Spleen (tissue), 7 donors: ENCODE measurements around the gene AQP3.

Experiments used
- POLR2A ChIP-seq, 3 donors: fragments of 450-650 bp; IDR thresholded peaks; one replicate each; pipeline ENCODE4 v1.5.1; 2017; ENCODE audit warnings: antibody characterized with exemption in 3 of 3, mild to moderate bottlenecking in 1 of 3
- TF ChIP-seq, protein P1 (sequence below), 11 experiments: fragments of 200-600 bp in 7 of 11; fragments of 450-650 bp in 4 of 11; sonication (generic) in 4 of 11; IDR thresholded peaks in 8 of 11; conservative IDR thresholded peaks in 3 of 11; 1 replicate in 7 of 11; 2 replicates in 4 of 11; pipeline versions ENCODE4 v1.4.0 to v1.8.0; 2016 to 2021; ENCODE audit warnings: antibody characterized with exemption in 11 of 11, inconsistent platforms in 4 of 11, mild to moderate bottlenecking in 1 of 11
- donor health status: DM: no; HTN: no; CAD: no; lungs with moderate emphysema.
- donor health status: DM: no; HTN: no; CAD: no.
- donor health status: DM: no; HTN: no; CAD: no.

DNA sequence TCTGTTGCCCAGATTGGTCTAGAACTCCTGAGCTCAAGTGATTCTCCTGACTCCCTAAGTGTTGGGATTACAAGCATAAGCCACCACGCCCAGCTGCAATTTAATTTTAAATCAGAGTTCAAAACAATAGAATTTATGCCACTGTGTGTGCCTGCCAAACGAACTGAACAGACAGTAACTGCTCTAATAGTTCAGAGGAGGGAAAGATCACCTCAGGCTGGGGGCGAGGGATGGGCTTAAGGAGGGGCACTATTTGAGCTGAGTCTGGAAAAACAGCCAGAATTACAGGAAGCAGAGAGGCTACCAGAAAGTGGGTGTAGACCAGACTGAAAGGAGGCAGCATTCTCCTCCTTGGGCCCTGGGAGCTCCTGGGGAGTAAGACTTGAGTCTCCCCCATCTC, 14.1 kb upstream of the AQP3 start:
- TF ChIP-seq POLR2A (IDR thresholded peaks at IDR 0.05): no peak
- TF ChIP-seq, protein P1, sequence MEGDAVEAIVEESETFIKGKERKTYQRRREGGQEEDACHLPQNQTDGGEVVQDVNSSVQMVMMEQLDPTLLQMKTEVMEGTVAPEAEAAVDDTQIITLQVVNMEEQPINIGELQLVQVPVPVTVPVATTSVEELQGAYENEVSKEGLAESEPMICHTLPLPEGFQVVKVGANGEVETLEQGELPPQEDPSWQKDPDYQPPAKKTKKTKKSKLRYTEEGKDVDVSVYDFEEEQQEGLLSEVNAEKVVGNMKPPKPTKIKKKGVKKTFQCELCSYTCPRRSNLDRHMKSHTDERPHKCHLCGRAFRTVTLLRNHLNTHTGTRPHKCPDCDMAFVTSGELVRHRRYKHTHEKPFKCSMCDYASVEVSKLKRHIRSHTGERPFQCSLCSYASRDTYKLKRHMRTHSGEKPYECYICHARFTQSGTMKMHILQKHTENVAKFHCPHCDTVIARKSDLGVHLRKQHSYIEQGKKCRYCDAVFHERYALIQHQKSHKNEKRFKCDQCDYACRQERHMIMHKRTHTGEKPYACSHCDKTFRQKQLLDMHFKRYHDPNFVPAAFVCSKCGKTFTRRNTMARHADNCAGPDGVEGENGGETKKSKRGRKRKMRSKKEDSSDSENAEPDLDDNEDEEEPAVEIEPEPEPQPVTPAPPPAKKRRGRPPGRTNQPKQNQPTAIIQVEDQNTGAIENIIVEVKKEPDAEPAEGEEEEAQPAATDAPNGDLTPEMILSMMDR (IDR thresholded peaks at IDR 0.05 in 8 of 11, conservative IDR thresholded peaks at IDR 0.05 in 3 of 11): no peak
